22Rv1 (cell line): Measurements from ENCODE around the gene SAMMSON.

Experiments
- H3K27ac ChIP-seq: fragments of 450-650 bp; 2 replicates; pipeline ENCODE4 v1.5.1; 2017
- ZFX ChIP-seq: fragments of 450-650 bp; IDR thresholded peaks from 2 replicates; pipeline ENCODE4 v1.6.1; 2017; ENCODE audit warnings: antibody characterized with exemption, borderline replicate concordance
- TF ChIP-seq, protein P1 (sequence below): fragments of 450-650 bp; IDR thresholded peaks from 2 replicates; pipeline ENCODE4 v1.5.1; 2017; ENCODE audit warnings: mild to moderate bottlenecking

SAMMSON gene

DNA sequence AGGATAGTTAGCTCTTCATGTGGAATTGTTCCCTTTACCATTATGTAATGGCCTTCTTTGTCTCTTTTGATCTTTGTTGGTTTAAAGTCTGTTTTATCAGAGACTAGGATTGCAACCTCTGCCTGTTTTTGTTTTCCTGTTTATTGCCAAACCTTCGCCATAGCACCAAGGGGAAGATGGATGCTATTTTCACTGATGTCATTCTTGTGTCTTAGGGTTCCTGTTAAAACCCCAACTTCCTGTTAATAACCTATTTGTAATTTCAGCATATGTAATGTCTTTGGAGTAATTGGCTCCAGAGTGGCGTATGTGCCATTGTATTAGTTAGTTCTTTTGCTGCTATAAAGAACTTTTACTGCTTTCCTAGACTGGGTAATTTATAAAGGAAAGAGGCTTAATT lies 10.8 kb downstream of the SAMMSON start:
- TF ChIP-seq, protein P1, sequence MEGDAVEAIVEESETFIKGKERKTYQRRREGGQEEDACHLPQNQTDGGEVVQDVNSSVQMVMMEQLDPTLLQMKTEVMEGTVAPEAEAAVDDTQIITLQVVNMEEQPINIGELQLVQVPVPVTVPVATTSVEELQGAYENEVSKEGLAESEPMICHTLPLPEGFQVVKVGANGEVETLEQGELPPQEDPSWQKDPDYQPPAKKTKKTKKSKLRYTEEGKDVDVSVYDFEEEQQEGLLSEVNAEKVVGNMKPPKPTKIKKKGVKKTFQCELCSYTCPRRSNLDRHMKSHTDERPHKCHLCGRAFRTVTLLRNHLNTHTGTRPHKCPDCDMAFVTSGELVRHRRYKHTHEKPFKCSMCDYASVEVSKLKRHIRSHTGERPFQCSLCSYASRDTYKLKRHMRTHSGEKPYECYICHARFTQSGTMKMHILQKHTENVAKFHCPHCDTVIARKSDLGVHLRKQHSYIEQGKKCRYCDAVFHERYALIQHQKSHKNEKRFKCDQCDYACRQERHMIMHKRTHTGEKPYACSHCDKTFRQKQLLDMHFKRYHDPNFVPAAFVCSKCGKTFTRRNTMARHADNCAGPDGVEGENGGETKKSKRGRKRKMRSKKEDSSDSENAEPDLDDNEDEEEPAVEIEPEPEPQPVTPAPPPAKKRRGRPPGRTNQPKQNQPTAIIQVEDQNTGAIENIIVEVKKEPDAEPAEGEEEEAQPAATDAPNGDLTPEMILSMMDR: no peak
- no peak for TF ChIP-seq ZFX
- H3K27ac ChIP-seq: no peak overlapping the region

DNA sequence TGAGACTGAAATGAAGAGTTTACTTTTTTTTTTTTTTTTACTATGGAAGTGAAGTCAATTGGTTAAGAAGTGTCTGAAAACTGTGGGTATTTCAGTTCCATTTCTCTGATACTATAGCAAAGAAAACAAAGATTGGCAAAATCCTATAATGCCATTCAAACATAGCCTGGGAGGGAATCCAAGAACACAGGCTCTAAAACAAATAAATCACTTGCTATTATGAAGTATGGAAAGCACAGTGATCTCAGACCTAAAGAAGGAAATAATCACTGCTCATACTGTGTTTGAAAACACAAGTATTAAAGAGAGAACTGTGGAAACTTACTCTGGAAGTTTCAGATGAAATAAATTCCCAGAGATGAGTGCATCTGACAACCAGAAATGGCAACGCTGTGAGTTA lies 12.0 kb downstream of the SAMMSON start:
- no peak overlapping the region for H3K27ac ChIP-seq
- TF ChIP-seq ZFX: no peak
- TF ChIP-seq, protein P1: no peak

DNA sequence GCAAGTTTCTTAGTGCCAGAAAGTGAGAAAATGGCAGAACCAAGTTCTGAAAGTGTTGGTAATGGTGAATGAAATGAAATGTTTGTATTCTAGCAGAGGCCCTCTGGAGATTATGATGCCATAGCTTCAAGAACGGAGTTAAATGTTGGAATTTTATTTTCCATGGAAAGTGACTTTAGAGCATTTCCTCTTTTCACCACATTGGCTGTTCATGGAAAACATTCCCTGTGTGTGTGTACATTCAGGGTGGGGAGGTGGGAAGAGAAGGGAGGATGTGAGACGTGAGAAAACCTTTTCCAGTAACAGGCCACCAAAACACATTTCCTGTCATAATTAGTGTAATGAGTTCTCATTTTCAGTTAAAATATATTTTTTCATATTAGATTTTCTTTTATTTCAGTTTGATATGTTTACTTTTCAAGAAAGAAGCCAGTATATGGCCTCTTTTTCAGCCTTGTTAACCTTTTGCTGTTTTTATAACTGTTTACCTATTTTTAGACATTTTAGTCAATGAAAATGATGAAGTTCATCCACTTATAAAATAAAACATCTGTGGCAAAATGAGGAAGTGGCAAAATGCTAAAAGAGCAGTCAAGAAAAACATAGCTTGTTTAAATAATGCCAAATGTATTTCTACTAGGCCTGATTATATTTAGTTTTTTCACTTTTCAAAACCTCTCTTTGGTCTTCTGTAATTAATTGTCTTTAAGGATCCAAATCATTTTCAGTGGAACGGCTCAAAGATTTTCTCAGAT lies 21.6 kb downstream of the SAMMSON start:
- no peak overlapping the region for H3K27ac ChIP-seq
- TF ChIP-seq, protein P1: no peak
- TF ChIP-seq ZFX: no peak

DNA sequence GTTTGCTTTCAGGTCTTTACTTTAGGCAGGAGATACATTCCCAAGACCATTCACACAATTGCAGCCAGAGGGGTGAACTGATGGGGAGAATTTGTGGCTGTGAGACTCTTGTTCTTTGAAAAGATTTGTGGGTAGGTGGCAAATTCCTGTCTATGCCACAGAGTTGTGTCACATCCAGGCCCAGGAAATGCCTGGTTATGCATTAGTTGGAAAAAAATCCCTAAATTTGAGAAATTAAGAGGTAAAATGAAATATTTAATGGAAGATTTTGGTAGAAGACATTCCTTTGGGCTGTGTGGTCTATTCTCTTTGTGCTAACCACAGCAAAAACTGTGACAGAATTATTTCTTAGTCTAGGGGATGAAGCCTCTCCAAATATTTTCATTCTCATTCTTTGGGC lies 28.8 kb downstream of the SAMMSON start:
- no peak overlapping the region for H3K27ac ChIP-seq
- no peak for TF ChIP-seq ZFX

DNA sequence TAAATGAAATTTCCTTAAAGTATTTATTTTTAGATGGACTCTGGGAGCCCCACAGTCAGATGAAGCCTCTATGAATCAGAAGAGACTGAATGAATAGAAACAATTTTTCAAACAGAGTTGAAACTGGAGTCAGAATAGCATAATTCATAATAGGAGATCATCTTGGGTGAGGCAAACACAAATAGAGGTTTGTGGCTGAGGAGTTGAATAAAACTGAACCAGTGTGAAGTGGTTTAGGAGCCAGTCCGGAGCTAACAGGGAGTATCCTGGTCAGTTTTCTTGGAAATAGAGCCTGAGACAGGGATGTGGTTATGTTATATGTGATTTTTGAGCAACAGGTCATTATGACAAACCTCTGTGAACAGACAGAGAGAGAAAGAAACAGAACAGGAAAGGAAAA lies 39.2 kb downstream of the SAMMSON start:
- no peak overlapping the region for H3K27ac ChIP-seq
- TF ChIP-seq ZFX: no peak
- TF ChIP-seq, protein P1: no peak

DNA sequence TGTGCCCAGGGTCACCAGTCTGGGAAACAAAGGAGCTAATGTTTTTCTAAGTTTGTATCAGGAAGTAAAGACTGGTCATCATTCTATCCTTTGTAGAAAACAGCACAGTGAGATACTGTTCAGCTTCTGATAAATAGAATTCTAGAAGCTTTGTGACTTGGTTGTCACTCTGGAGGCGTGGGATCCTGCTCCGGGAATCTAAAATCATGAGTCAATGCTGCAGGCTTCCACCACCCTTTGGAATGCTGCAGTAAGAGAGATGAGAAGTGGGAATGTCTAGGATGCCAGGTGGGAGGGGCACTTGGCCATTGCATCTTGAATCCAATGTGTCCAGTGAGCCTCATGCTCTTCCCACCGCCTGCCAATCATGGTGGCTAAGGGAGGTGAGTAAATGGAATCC lies 40.9 kb downstream of the SAMMSON start:
- no peak for TF ChIP-seq ZFX
- TF ChIP-seq, protein P1: no peak
- H3K27ac ChIP-seq: no peak overlapping the region

DNA sequence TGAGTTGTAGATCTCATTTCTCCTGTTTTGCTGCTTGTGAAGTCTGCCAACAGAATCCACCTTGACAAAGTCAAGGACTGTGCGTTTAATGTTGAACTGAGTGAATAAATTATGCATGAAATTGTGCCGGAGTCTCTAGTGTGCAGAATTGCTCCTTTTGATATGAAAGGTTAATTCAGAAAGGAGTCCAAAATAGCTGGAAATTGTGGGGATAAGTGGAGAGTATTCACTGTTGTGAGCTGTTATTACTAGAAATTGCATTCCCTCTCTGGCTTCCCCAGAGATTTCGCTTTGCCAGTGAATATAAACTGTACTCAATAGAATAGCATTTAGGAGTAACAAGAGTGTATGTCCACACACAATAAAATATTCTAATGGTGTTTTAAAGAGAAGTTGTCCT lies 43.1 kb downstream of the SAMMSON start:
- H3K27ac ChIP-seq: no peak overlapping the region
- TF ChIP-seq ZFX: no peak
- TF ChIP-seq, protein P1: no peak

DNA sequence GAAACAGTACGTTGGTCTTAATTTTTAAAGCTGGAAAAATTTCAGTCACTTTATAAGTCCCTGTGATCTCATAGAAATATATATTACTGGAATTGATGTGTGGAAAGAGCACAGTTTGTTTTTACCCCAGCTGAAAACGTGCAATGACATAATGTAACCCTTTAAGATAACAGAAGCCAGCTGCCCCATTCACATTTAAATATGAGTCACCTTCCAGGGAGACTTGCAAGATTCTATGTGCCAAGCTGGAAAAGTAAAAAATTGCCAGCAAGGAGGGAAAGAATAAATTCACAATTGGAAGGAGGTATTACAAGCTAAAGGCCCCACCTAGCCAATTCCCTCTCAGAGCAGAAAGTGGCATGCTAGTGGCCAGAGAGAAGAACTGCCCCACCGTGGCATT lies 50.2 kb downstream of the SAMMSON start:
- H3K27ac ChIP-seq: no peak overlapping the region
- TF ChIP-seq, protein P1: no peak
- no peak for TF ChIP-seq ZFX
